Stimulated activated CD8-positive, alpha-beta memory T cell treated with anti-CD3 and anti-CD28 coated beads, Interleukin-15, amount 100 ng/mL, for 24 hours (primary cell): ENCODE measurements around the gene MS4A15.
"Not testable (repeated sequence)": the region's sequence is repeated elsewhere in the genome, so short reads cannot be mapped to it uniquely, and the experiment has no call there.

Experiments used
- DNase-seq: peaks from one replicate; pipeline ENCODE4 v3.0.0-alpha.2; 2020; ENCODE audit warnings: low read depth

Gene MS4A15

GRCh38 chr11:60754887-60755286, 1.8 kb upstream of the MS4A15 start:
- DNase-seq = no peak

- DNase-seq = no peak
Observed at GRCh38 chr11:60757231-60757800, 649 bp downstream of the MS4A15 start.

- DNase-seq = not testable (repeated sequence)
Observed at GRCh38 chr11:60758671-60759070, 2.0 kb downstream of the MS4A15 start.

- not testable (repeated sequence) for DNase-seq
Observed at GRCh38 chr11:60759438-60760225, 3.0 kb downstream of the MS4A15 start.

- no peak for DNase-seq
Observed at GRCh38 chr11:60761436-60762190, 4.9 kb downstream of the MS4A15 start.

- no peak for DNase-seq
Observed at GRCh38 chr11:60762851-60763691, 6.4 kb downstream of the MS4A15 start.

- no peak for DNase-seq
Observed at GRCh38 chr11:60763692-60764369, 7.2 kb downstream of the MS4A15 start.

GRCh38 chr11:60764879-60765278, 8.2 kb downstream of the MS4A15 start:
- DNase-seq = no peak

GRCh38 chr11:60765355-60765754, 8.7 kb downstream of the MS4A15 start:
- no peak for DNase-seq

- no peak for DNase-seq
Observed at GRCh38 chr11:60766547-60766946, 9.9 kb downstream of the MS4A15 start.

GRCh38 chr11:60767388-60767811, 10.7 kb downstream of the MS4A15 start:
- no peak for DNase-seq

GRCh38 chr11:60768202-60768601, 11.5 kb downstream of the MS4A15 start:
- no peak for DNase-seq

- no peak for DNase-seq
Observed at GRCh38 chr11:60769273-60769672, 12.6 kb downstream of the MS4A15 start.

GRCh38 chr11:60769811-60770210, 13.1 kb downstream of the MS4A15 start:
- DNase-seq = no peak

GRCh38 chr11:60771146-60771545, 14.5 kb downstream of the MS4A15 start:
- no peak for DNase-seq

GRCh38 chr11:60771879-60772525, 15.3 kb downstream of the MS4A15 start:
- no peak for DNase-seq

- DNase-seq = no peak
Observed at GRCh38 chr11:60772666-60773065, 16.0 kb downstream of the MS4A15 start.

- DNase-seq = no peak
Observed at GRCh38 chr11:60774726-60775125, 18.1 kb downstream of the MS4A15 start.

- DNase-seq = peak; percentile 60
Observed at GRCh38 chr11:60775420-60775961, 18.8 kb downstream of the MS4A15 start.

GRCh38 chr11:60776167-60776566, 19.5 kb downstream of the MS4A15 start:
- no peak for DNase-seq

GRCh38 chr11:60777106-60777505, 20.4 kb downstream of the MS4A15 start:
- no peak for DNase-seq
